Mesendoderm (in vitro differentiated cells): ENCODE data around the gene CDH20.
A peak's percentile ranks its signal among the peaks of the same experiment; 100 is the strongest.

Source experiments
- DNase-seq: peaks from one replicate; pipeline ENCODE4 v3.0.0; 2013
- H2AK5ac ChIP-seq: 2 replicates; pipeline ENCODE4 v1.6.1; 2013; ENCODE audit warnings: low read length, inconsistent platforms
- H2BK120ac ChIP-seq: 2 replicates; pipeline ENCODE4 v1.6.1; 2013; ENCODE audit warnings: low read depth, mild to moderate bottlenecking, low read length, moderate library complexity, mixed read lengths
- H2BK15ac ChIP-seq: replicated peaks from 2 replicates; pipeline ENCODE4 v1.6.1; 2013; ENCODE audit warnings: low read depth, mild to moderate bottlenecking, moderate library complexity
- H2BK5ac ChIP-seq: 2 replicates; pipeline ENCODE4 v1.6.1; 2013; ENCODE audit warnings: low read length, inconsistent platforms
- H3K18ac ChIP-seq: 2 replicates; pipeline ENCODE4 v1.6.1; 2013; ENCODE audit warnings: mild to moderate bottlenecking, low read length, mixed read lengths
- H3K23ac ChIP-seq: one replicate; pipeline ENCODE4 v1.6.1; 2013; ENCODE audit warnings: low read length
- H3K27ac ChIP-seq: 2 replicates; pipeline ENCODE4 v1.5.1; 2013; ENCODE audit warnings: low read depth, mild to moderate bottlenecking, inconsistent platforms, low read length, moderate library complexity
- H3K27me3 ChIP-seq: 2 replicates; pipeline ENCODE4 v1.6.1; 2013; ENCODE audit warnings: low read length, control low read depth, mild to moderate bottlenecking, inconsistent platforms; ENCODE audit not compliant: insufficient read depth, poor library complexity
- H3K36me3 ChIP-seq: 2 replicates; pipeline ENCODE4 v1.6.1; 2013; ENCODE audit warnings: low read length, inconsistent platforms; ENCODE audit not compliant: control insufficient read depth, insufficient read depth
- H3K4ac ChIP-seq: one replicate; pipeline ENCODE4 v1.6.1; 2013; ENCODE audit warnings: low read depth, mild to moderate bottlenecking, low read length, moderate library complexity
- H3K4me1 ChIP-seq: 2 replicates; pipeline ENCODE4 v1.6.1; 2013; ENCODE audit warnings: low read depth, low read length, inconsistent platforms; ENCODE audit not compliant: control insufficient read depth
- H3K4me2 ChIP-seq: 2 replicates; pipeline ENCODE4 v1.6.1; 2013; ENCODE audit warnings: low read length
- H3K4me3 ChIP-seq: 2 replicates; pipeline ENCODE4 v1.5.1; 2013; ENCODE audit warnings: mild to moderate bottlenecking, low read length
- H3K56ac ChIP-seq: one replicate; pipeline ENCODE4 v1.6.1; 2013; ENCODE audit warnings: low read length
- H3K79me1 ChIP-seq: 2 replicates; pipeline ENCODE4 v1.6.1; 2013; ENCODE audit warnings: low read length, inconsistent platforms
- H3K79me2 ChIP-seq: 2 replicates; pipeline ENCODE4 v1.6.1; 2013; ENCODE audit warnings: mild to moderate bottlenecking, low read length; ENCODE audit not compliant: control insufficient read depth, insufficient read depth
- H3K9ac ChIP-seq: 2 replicates; pipeline ENCODE4 v1.6.1; 2013; ENCODE audit warnings: low read length, inconsistent platforms
- H4K5ac ChIP-seq: one replicate; pipeline ENCODE4 v1.6.1; 2013; ENCODE audit warnings: low read length
- H4K8ac ChIP-seq: one replicate; pipeline ENCODE4 v1.6.1; 2013; ENCODE audit warnings: low read depth, mild to moderate bottlenecking, control low read depth, low read length, moderate library complexity
- WGBS: extraction: QIAGEN DNeasy Blood & Tissue Kit; methylation state at CpG from one replicate; pipeline ENCODE4 v1.1.7; 2013; ENCODE audit warnings: low lambda C conversion rate, missing lambda C conversion rate; ENCODE audit not compliant: insufficient coverage; ENCODE audit errors: extremely low coverage; 5-methylcytosine and 5-hydroxymethylcytosine counted together

CDH20 gene

GRCh38 chr18:61432590-61432989 is 99.4 kb downstream of the CDH20 start:
- Histone ChIP-seq H2BK15ac (no peak overlapping the region), H3K36me3 (no peaks in the 10 kb centered on the region), H3K27ac (no peak overlapping the region), H3K9ac (no peak overlapping the region), H3K23ac (no peak overlapping the region), H4K8ac (no peak overlapping the region), H3K4me2 (no peak overlapping the region), H3K79me1 (no peaks in the 10 kb centered on the region), H3K4ac (no peak overlapping the region), H2BK120ac (no peak overlapping the region), H3K4me1 (no peaks in the 10 kb centered on the region), H3K79me2 (no peaks in the 10 kb centered on the region), H2BK5ac (no peak overlapping the region), H2AK5ac (no peak overlapping the region), H4K5ac (no peak overlapping the region), H3K56ac (no peak overlapping the region), H3K4me3 (no peak overlapping the region), H3K18ac (no peak overlapping the region), H3K27me3 (no peaks in the 10 kb centered on the region)
- DNase-seq: no peak
- WGBS: no CpG with 5 or more reads among the region's 1 CpG

- Histone ChIP-seq H3K4me3 (no peak overlapping the region), H3K27ac (no peak overlapping the region), H3K4ac (no peak overlapping the region), H3K18ac (no peak overlapping the region), H3K4me2 (no peak overlapping the region), H3K36me3 (no peaks in the 10 kb centered on the region), H2BK15ac (no peak overlapping the region), H3K79me2 (no peaks in the 10 kb centered on the region), H2BK5ac (no peak overlapping the region), H3K23ac (no peak overlapping the region), H2AK5ac (no peak overlapping the region), H3K56ac (no peak overlapping the region), H3K4me1 (no peaks in the 10 kb centered on the region), H4K5ac (no peak overlapping the region), H2BK120ac (no peak overlapping the region), H4K8ac (no peak overlapping the region), H3K79me1 (no peaks in the 10 kb centered on the region), H3K27me3 (no peaks in the 10 kb centered on the region), H3K9ac (no peak overlapping the region)
- no CpG with 5 or more reads among the region's 3 CpGs for WGBS
- peak; percentile 64 for DNase-seq
Measured at GRCh38 chr18:61435064-61435652, 101.9 kb downstream of the CDH20 start.

GRCh38 chr18:61443081-61443725 is 110.0 kb downstream of the CDH20 start:
- no CpG with 5 or more reads among the region's 5 CpGs for WGBS
- H3K4me3 ChIP-seq: no peak overlapping the region
- H3K27ac ChIP-seq: no peak overlapping the region
- H2BK15ac ChIP-seq: no peak overlapping the region
- H3K23ac ChIP-seq: no peak overlapping the region
- H3K79me2 ChIP-seq: no peaks in the 10 kb centered on the region
- H3K18ac ChIP-seq: no peak overlapping the region
- no peaks in the 10 kb centered on the region for H3K4me1 ChIP-seq
- H3K4ac ChIP-seq: no peak overlapping the region
- no peak overlapping the region for H3K4me2 ChIP-seq
- H2BK5ac ChIP-seq: no peak overlapping the region
- DNase-seq: no peak
- H3K9ac ChIP-seq: no peak overlapping the region
- no peak overlapping the region for H2AK5ac ChIP-seq
- no peaks in the 10 kb centered on the region for H3K36me3 ChIP-seq
- H4K5ac ChIP-seq: no peak overlapping the region
- no peak overlapping the region for H3K56ac ChIP-seq
- no peak overlapping the region for H4K8ac ChIP-seq
- no peaks in the 10 kb centered on the region for H3K27me3 ChIP-seq
- H3K79me1 ChIP-seq: no peaks in the 10 kb centered on the region
- no peak overlapping the region for H2BK120ac ChIP-seq

- Histone ChIP-seq H2BK5ac (no peak overlapping the region), H3K27me3 (no peaks in the 10 kb centered on the region), H3K56ac (no peak overlapping the region), H3K18ac (no peak overlapping the region), H2BK15ac (no peak overlapping the region), H3K4me1 (no peaks in the 10 kb centered on the region), H4K5ac (no peak overlapping the region), H3K4ac (no peak overlapping the region), H2BK120ac (no peak overlapping the region), H3K23ac (no peak overlapping the region), H3K4me2 (no peak overlapping the region), H3K36me3 (no peaks in the 10 kb centered on the region), H3K79me1 (no peaks in the 10 kb centered on the region), H3K79me2 (no peaks in the 10 kb centered on the region), H3K9ac (no peak overlapping the region), H4K8ac (no peak overlapping the region), H2AK5ac (no peak overlapping the region), H3K4me3 (no peak overlapping the region), H3K27ac (no peak overlapping the region)
- no peak for DNase-seq
- WGBS: no CpG with 5 or more reads among the region's 2 CpGs
Measured at GRCh38 chr18:61448316-61448715, 115.1 kb downstream of the CDH20 start.

- H3K79me1 ChIP-seq: no peaks in the 10 kb centered on the region
- no peak overlapping the region for H3K23ac ChIP-seq
- H4K5ac ChIP-seq: no peak overlapping the region
- H3K27ac ChIP-seq: no peak overlapping the region
- no peak overlapping the region for H4K8ac ChIP-seq
- no peak overlapping the region for H2AK5ac ChIP-seq
- no peak overlapping the region for H2BK15ac ChIP-seq
- H3K56ac ChIP-seq: no peak overlapping the region
- H3K79me2 ChIP-seq: no peaks in the 10 kb centered on the region
- no peak overlapping the region for H3K18ac ChIP-seq
- no peak overlapping the region for H3K4me2 ChIP-seq
- no peak for DNase-seq
- H3K36me3 ChIP-seq: no peaks in the 10 kb centered on the region
- no peaks in the 10 kb centered on the region for H3K27me3 ChIP-seq
- H3K4me1 ChIP-seq: no peaks in the 10 kb centered on the region
- no CpG with 5 or more reads among the region's 4 CpGs for WGBS
- H2BK120ac ChIP-seq: no peak overlapping the region
- no peak overlapping the region for H3K4ac ChIP-seq
- H3K4me3 ChIP-seq: no peak overlapping the region
- no peak overlapping the region for H3K9ac ChIP-seq
- H2BK5ac ChIP-seq: no peak overlapping the region
Measured at GRCh38 chr18:61459896-61460648, 126.8 kb downstream of the CDH20 start.
